GM21367 (cell line): Measurements from ENCODE around the gene PTPRCAP.
"Not testable (repeated sequence)": the region's sequence is repeated elsewhere in the genome, so short reads cannot be mapped to it uniquely, and the experiment has no call there.

ENCODE experiments used
- ATAC-seq: cut with Tn5 transposase; IDR thresholded peaks from one replicate; pipeline ENCODE4 v1.9.1; 2021; ENCODE audit not compliant: unreplicated experiment

PTPRCAP gene

DNA sequence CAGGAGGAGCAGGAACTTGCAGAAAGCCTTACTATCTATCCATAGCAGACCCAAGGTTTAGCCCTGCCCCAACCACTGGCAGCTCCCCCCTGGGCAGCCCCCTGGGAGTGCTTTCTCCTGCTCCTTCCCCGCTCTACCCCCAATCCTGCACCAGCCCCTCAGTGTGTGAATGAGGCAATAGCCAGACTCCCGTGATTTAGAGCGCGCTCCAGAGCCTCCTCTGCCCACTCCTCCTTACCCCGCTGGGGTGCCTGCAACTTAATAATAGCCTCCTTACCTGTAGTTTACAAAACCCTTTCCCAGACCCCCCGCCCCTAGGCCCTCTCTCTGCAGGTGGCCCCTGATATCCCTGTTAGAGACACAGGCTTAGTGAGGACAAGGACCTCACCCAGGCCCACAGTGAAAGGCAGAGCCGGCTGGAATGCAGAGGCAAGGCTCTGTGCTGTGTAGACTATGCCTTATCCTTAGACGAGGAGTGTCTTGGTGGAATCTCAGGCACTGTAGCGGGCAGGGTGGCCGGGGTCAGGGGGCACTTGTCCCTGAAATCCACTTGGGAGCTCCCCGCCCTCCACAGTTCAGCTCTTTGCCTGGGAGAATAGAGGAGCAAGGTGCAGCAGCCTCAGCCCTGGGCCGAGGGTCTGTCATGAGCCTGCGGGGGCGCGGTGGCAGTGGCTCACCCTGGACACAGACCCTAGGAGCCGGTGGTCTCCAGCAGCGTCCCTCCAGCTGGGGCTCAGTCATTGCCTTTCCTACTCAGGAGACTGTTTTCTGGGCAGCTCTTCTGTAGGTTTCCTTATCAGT lies 26.3 kb downstream of the PTPRCAP start:
- no peak for ATAC-seq

- no peak for ATAC-seq
Observed at GRCh38 chr11:67410369-67410831, 27.1 kb downstream of the PTPRCAP start.

GRCh38 chr11:67409781-67410368 lies 27.6 kb downstream of the PTPRCAP start:
- ATAC-seq = no peak

GRCh38 chr11:67409261-67409666 lies 28.2 kb downstream of the PTPRCAP start:
- ATAC-seq = no peak

DNA sequence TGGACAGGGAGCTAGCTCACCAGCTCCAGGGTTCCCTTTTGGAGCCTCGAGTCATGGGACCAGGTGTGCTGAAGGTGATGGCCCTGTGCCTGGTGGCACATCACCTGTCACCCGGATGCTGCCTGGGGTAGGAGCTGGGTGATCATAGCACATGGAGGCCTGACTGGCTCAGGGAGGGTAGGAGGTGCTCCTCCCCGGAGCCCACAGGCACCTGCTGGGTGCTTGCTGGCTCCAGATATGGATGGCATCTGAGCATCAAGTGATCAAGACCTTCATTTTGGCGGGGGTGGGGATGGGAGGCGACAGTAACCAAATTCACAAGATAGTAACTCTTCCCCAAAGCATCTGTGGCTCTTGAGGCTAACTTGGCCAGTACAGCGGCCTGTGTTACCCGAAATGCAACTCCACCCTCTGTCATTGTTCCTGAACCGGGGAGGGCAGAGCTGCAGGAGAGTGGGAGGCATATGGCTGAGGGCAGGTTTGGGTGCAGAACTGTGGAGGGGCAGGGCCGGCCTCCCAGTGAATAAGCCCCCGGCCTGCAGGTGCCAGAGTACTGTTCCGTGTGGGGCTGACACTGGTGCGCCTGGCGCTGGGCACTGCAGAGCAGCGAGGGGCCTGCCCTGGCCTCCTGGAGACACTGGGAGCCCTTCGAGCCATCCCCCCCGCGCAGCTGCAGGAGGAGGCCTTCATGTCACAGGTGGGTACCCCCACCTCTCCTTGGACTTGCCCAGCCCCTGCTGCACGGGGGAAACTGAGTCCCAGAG lies 28.9 kb downstream of the PTPRCAP start:
- ATAC-seq = no peak

GRCh38 chr11:67407688-67408163 lies 29.8 kb downstream of the PTPRCAP start:
- ATAC-seq = no peak

GRCh38 chr11:67406969-67407687 lies 30.4 kb downstream of the PTPRCAP start:
- no peak for ATAC-seq

DNA sequence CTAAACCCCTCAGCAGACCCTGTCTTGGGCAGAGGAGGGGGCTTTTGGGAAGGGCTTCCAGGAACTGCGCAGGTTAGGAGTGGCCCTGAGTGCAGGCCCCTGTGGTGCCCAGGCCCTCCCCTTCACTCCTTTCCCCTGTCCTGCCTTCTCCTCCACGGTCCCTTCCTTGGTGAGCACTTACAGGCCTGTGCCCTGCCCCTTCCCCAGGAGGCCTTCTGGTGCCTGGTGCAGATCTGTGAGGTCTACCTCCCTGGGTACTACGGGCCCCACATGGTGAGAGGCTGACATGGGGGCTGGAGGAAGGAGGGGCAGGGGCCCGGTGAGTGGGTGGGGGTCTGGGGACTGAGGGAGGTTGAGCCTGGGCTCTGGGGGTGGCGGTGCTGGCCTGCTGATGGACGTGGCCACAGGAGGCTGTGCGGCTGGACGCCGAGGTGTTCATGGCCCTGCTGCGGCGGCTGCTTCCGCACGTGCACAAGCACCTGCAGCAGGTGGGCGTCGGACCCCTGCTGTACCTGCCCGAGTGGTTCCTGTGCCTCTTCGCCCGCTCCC lies 31.0 kb downstream of the PTPRCAP start:
- no peak for ATAC-seq

GRCh38 chr11:67405688-67406339 lies 31.7 kb downstream of the PTPRCAP start:
- no peak for ATAC-seq

DNA sequence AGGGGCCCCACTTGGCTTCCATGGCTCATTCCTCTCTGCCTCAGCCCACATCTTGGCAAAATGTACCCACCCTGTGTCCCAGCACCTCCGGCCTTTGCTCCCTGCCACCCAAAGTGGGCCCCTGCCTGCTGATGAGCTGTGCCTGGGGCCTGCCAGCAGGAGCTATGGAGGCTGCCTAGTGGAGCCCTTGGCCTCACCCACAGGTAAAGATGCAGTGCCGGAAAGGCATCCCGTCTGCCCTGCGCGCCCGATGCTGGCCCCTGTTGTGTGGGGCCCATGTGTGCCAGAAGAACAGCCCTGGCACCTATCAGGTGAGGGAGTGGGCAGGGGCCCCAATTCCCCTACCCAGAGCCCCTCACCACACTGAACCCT lies 32.3 kb downstream of the PTPRCAP start:
- ATAC-seq = no peak

- ATAC-seq = no peak
Observed at GRCh38 chr11:67404515-67405195, 32.8 kb downstream of the PTPRCAP start.

DNA sequence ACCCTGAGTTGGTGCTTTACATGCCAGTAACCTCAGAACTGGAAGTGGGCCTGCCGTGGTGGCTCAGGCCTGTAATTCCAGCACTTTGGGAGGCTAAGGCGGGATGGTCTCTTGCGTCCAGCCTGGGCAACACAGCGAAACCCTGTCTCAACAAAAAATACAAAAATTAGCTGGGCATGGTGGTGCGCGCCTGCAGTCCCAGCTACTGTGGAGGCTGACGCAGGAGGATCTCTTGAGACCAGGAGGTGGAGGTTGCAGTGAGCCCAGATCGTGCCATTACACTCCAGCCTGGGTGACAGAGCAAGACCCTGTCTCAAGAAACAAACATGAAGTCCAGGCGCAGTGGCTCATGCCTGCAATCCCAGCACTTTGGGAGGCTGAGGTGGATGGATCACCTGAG lies 34.4 kb downstream of the PTPRCAP start:
- not testable (repeated sequence) for ATAC-seq

- not testable (repeated sequence) for ATAC-seq
Observed at GRCh38 chr11:67402192-67402839, 35.2 kb downstream of the PTPRCAP start.

DNA sequence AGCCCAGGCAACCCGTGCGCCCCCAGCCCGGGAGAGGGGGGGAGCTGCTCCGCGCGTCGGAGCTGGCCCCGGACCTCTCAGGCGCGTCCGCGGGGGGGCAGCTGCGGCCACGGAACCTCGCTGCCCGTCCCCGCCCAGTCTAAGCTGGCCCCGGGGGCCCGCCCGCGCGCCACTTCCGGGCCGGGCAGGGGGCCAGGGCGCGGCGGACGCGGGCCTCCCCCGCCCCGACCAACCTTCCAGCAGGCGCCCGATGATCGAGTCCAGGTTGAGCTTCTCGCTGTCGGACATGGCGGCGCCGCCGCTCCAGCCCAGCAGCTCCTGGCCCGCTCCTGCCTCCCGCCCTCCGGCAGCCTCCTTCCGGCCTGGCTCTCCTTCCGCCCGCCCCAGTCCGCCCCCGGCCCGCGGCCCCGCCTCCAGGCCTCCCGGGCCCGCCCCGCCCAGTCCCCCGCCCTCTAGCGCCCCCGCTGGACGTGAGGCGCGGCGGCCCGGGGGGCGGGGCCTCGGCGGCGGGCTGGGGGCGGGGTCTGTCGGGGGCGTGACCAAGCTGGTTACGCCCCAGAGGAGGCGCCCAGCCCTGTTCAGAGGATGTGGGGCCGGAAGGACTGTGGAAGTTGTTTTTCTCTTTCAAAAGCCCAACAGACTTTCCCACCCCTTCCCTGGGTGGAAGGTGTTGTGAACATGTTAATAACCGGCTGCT lies 35.8 kb downstream of the PTPRCAP start, which contains the start of gene PPP1CA:
PPP1CA (minus strand) TSS at position 364 of the 697 bp plus-strand sequence; CDS start at position 288, 76 bp downstream.
- peak; percentile 40 for ATAC-seq

DNA sequence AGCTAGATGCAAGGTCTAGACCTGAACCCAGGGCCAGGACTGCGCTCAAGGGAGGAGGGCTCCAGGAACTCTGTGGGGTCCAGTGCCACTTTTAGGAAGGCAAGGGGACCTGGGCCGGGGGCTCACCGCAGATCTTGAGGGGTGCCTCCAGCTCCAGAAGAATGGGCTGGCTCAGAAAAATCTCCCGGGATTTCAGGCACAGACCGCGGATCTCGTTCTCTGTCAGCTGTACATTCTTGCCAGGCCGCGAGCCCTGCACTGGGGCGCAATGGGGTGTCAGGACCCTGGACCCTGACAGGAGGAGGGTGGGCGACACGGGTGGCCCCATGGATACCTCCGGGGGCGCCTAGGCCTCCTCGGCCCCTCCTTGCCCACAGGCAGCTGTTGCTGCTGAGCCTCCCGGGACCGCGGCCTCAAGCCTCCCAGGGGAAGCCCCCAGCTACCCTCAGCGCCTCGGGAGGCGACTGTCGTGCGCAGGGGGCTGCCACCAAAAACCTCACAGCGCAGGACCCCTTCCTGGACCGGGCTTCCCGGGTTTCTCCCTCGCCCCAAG lies 36.5 kb downstream of the PTPRCAP start:
- peak; percentile 7 for ATAC-seq

DNA sequence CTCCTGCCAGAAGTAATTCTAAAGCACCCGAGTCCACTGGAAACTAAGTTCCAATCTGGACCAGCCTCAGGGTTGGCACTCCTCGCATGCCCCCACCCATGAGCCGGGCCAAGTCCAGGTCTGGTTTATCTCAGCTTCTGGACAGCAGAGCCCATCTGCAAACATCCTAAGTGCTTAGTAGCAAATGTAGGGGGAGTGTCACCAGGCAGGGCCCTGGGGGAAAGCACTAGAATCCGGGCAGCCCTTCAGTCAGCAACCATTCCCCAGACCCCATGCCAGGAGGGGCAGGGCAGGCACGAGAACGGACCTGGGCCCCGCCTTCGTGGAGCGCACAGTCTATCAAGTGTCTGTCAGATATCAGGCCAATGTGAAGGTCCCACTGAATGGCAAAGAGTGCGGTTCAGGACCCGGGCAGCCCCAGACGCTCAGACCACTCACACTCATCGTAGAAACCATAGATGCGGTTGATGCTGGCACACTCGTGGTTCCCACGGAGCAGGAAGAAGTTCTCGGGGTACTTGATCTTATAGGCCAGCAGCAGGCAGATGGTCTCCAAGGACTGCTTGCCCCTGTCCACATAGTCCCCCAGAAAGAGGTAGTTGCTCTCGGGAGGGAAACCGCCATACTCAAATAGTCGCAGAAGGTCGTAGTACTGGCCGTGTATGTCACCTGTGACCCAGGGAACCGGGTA lies 37.1 kb downstream of the PTPRCAP start:
- ATAC-seq = no peak
